Spleen (tissue), 10 donors: ENCODE results near the gene ETV7. TPM values are rescaled to one million over a fixed set of nuclear protein-coding genes. Genes with fewer than 3 reads are reported as not detected.

Experiments
- polyA plus RNA-seq, 3 donors: library from polyadenylated mRNA; stranded (reverse); fragments of 200-250 nt; gene quantifications; one replicate each; pipeline ENCODE4 v1.2.1, GENCODE V29; 2013
- total RNA-seq, 7 donors: library from RNA; depleted of rRNA in 3 of 7; stranded (reverse); fragments of >200 nt in 3 of 7; fragmentation: NEBNext Ultra II Directional in 4 of 7; extraction: Animal tissue kit (Norgen Biotek cat#: 25700) in 4 of 7; gene quantifications; one replicate each; pipeline versions ENCODE4 v1.1.0 to v1.2.1, GENCODE V29; 2016 to 2021
- donor health status: healthy with polysubstance abuse.
- donor health status: DM: no; HTN: no; CAD: no; lungs with moderate emphysema.
- donor health status: DM: no; HTN: no; CAD: no.
- donor health status: Bipolar disorder and iron deficiency.
- donor health status: healthy.
- donor health status: DM: no; HTN: no; CAD: no.
- donor health status: DM: yes; HTN: yes; CAD: no.

The ETV7 gene
- total and polyA plus RNA-seq, 10 donors, result 0.51 to 4.5 (median 2.0) TPM

Other genes with a start within 250 kb of the ETV7 start
- 10 to 100 TPM; 30.8 to 42.7 (median 33.0) TPM for gene BRPF3, start 190.9 kb downstream of the ETV7 start, total RNA-seq
- 1 to 10 TPM; 2.4 to 7.5 (median 3.2) TPM for gene BRPF3, start 190.9 kb downstream of the ETV7 start, polyA plus RNA-seq
- 1 to 10 TPM in 5 of 7 donors, under 1 TPM in 2; 0.52 to 3.7 (median 1.1) TPM for gene PNPLA1, start 117.6 kb downstream of the ETV7 start, total RNA-seq
- gene PNPLA1, start 117.6 kb downstream of the ETV7 start, polyA plus RNA-seq, result under 1 TPM; 0.05 to 0.38 (median 0.13) TPM
- not detected for gene BNIP5, start 50.8 kb downstream of the ETV7 start, total RNA-seq
- under 1 TPM in 1 of 3 donors, not detected in 2; 0.05 TPM for gene BNIP5, start 50.8 kb downstream of the ETV7 start, polyA plus RNA-seq
- gene PXT1, start 55.2 kb upstream of the ETV7 start, total RNA-seq, result under 1 TPM in 1 of 7 donors, not detected in 6; 0.49 TPM
- not detected for gene PXT1, start 55.2 kb upstream of the ETV7 start, polyA plus RNA-seq
- 10 to 100 TPM; 45.5 to 65.9 (median 61.9) TPM for gene KCTD20, start 55.3 kb upstream of the ETV7 start, total RNA-seq
- gene KCTD20, start 55.3 kb upstream of the ETV7 start, polyA plus RNA-seq, result 10 to 100 TPM; 12.8 to 26.6 (median 14.5) TPM
- gene STK38, start 159.8 kb upstream of the ETV7 start, total RNA-seq, result 10 to 100 TPM; 30.5 to 51.8 (median 38.7) TPM
- 10 to 100 TPM; 16.4 to 26.6 (median 19.6) TPM for gene STK38, start 159.8 kb upstream of the ETV7 start, polyA plus RNA-seq
- gene SRSF3, start 206.7 kb upstream of the ETV7 start, total RNA-seq, result 100 to 1,000 TPM in 6 of 7 donors, 10 to 100 TPM in 1; 93.8 to 271 (median 215) TPM
- gene SRSF3, start 206.7 kb upstream of the ETV7 start, polyA plus RNA-seq, result 100 to 1,000 TPM; 121 to 224 (median 173) TPM